ENCODE data around the gene SH3RF3.

The SH3RF3 gene

GRCh38 chr2:109545828-109546713, 417.1 kb downstream of the SH3RF3 start:
- TF ChIP-seq GATA3 (IDR thresholded peaks at IDR 0.05; ENCODE audit: low read depth, low read length) = no peak
- no peak for TF ChIP-seq GATA2 (IDR thresholded peaks at IDR 0.05; ENCODE audit: low read depth, low read length)

- TF ChIP-seq GATA3 (IDR thresholded peaks at IDR 0.05; ENCODE audit: low read depth, low read length) (no peak), GATA2 (IDR thresholded peaks at IDR 0.05; ENCODE audit: low read depth, low read length) (no peak)
Observed at GRCh38 chr2:109547280-109547679, 418.3 kb downstream of the SH3RF3 start.

DNA sequence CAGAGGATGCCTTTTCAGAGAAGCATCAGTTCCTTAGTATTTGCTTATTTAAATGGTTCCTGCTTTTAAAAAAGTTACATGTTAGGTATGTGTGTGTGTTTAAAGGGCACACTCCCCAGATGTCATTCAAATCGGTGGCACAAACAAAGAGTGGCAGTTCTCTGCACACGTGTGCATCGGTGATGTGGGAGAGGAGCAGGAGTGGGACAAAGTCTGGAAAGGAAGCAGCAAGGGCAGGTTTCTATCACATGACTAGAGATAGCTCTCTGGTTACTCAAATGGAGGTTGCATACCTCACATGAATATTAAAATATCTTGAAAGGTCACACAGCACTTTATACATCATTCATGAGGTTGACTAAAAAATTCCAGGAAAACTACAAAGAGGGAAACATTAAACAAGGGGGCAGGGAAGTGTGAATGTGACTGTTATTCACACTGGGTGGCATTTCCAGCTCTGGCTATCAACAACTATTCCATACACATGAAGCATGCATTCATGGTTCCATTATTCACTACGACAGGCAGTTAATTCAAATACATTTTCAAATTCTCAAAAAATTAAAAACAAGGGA, 420.1 kb downstream of the SH3RF3 start:
- no peak for TF ChIP-seq GATA2 (IDR thresholded peaks at IDR 0.05; ENCODE audit: low read depth, low read length)
- no peak for TF ChIP-seq GATA3 (IDR thresholded peaks at IDR 0.05; ENCODE audit: low read depth, low read length)
